HG02973 (cell line): Measurements from ENCODE around the gene SRGAP2.
"Not testable (repeated sequence)": the region's sequence is repeated elsewhere in the genome, so short reads cannot be mapped to it uniquely, and the experiment has no call there.

Source experiments
- ATAC-seq: cut with Tn5 transposase; IDR thresholded peaks from one replicate; pipeline ENCODE4 v1.9.1; 2021; ENCODE audit warnings: moderate library complexity; ENCODE audit not compliant: unreplicated experiment

SRGAP2 gene

GRCh38 chr1:206203364-206204158 is at the start of gene SRGAP2:
Gene SRGAP2 (plus strand): TSS chr1:206203541. CDS start chr1:206205971, 2,430 bp downstream.
- peak; percentile 2 for ATAC-seq

DNA sequence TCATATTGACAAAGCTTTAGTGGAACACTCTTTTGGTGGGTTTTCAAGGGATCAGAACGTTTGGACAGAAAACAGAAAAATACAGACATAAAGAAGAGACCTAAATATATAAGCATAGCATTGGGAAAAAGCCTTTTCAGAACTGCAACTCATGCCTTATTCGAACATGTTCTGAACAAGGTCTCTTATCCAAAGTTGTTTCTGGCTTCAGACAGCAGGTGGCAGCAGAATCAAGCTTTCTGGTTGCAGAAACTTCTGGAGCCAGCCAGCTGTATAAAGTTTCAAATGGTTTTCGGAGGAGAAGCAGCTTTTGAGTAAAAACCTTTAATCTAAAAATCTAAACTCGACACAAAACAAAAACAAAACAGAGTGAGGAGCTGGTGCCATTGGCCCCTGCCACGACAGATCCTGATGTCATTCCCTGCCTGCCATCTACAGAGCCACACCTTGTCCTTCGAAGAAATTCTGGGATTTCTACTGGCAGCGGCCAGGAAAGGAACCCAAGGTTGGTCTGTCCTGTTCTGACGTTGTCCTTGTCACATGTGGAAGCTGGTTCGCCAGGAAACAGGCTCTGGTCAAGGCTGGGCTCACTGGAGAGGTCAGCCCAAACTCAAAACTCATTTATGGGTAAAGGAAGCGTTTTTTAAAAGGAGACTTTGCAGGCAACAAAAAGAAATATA is 35.9 kb upstream of the SRGAP2 start:
- ATAC-seq: not testable (repeated sequence)

GRCh38 chr1:206169794-206170193 is 33.5 kb upstream of the SRGAP2 start:
- not testable (repeated sequence) for ATAC-seq

- ATAC-seq: not testable (repeated sequence)
Observed at GRCh38 chr1:206173110-206173719, 30.1 kb upstream of the SRGAP2 start.

DNA sequence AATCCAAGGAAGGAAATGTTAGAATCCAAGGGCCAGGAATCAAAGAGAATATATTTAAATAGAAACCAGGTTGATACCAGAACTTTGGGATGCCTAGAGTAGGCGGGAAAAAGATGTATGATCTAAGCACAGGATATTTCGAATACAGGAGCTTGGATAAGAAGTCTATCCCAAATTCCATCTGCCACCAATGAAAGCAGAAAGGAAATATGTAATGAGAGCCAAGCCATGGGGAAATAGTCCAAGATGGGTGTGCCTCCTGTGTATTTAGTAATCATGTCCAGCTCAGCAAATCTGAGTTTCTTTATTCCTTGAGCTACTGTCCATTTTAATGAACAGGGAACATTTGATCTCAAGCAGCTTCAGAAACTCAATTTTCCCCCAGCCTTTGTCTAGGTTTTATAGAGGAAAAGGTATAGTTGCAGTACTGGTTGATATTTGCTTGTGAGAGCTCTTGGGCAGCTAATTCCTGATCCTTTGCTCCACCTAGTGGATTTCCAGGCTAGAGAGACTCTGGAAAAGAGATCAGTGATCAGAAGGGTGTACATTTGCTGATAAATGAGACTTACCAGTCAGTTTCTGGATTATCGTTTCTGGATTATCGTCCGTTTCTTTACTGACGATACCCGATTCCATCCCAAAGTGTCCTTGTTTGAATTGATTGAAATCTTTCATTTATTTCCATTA is 29.0 kb upstream of the SRGAP2 start:
- ATAC-seq: not testable (repeated sequence)

DNA sequence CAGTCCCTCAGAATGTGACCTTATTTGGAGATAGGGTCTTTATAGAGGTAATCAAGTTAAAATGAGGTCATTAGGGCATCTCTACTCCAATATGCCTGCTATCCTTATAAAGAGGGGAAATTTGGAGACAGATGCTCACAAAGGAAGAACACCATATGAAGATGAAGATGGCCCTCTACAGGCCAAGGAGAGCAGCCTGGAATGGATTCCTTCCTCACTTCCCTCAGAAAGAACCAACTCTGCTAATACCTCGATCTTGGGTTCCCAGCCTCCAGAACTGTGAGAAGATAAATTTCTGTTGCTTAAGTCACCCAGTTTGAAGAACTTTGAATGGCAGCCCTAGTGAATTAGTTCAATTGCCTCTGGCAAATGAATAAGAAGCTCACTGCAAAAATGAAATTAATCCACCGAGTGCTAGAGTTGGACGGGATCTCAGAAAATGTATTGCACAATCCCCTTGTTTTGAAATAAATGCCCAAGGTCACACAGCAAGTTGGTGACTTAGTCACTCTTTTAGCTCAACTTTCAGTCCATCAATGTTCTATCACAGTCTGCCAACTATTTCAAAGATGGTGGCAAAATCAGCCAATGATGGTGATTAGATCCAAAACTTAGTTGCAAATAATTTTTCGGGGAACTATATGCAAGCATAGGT is 27.8 kb upstream of the SRGAP2 start:
- ATAC-seq: not testable (repeated sequence)

DNA sequence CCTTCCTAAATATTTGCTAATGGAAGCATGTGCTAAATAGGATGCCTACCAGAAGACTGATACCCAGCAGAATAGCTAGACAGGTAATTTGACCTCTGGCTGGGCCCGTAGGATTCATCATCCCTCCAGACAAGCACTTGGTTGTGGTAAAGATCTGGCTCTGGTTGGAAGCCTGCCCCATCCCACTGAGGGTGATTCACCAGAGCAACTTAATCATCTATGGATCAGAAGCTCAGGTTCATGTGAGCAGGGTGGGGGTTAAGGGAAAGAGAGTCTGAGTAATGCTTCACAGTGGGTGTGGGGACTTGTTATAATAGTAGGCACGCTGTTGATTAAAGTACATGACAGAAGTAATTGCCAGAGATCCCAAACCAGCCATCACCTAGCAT is 27.2 kb upstream of the SRGAP2 start:
- ATAC-seq: not testable (repeated sequence)

- not testable (repeated sequence) for ATAC-seq
Observed at GRCh38 chr1:206178061-206178989, 25.0 kb upstream of the SRGAP2 start.

GRCh38 chr1:206179666-206180065 is 23.7 kb upstream of the SRGAP2 start:
- ATAC-seq: not testable (repeated sequence)

GRCh38 chr1:206182368-206183317 is 20.7 kb upstream of the SRGAP2 start:
- not testable (repeated sequence) for ATAC-seq

DNA sequence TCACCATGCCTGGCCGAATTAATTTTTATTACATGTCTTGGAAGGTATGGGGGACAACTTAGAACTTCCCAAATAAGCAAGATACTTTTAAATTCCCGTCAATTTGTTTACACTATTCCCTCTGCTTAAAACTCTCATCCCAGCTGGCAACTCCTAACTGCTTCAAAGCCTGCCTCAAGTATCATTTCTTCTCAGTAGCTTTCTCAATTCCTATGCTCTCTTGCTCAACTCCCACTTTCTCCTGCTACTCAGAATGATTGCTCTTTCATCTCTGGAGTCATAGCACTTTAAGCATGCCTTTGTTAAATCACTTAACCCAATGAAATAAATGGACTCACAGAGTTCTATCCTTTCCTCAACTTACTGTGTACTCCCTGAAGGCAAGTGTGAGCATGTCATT is 19.6 kb upstream of the SRGAP2 start:
- not testable (repeated sequence) for ATAC-seq

- not testable (repeated sequence) for ATAC-seq
Observed at GRCh38 chr1:206185778-206186177, 17.6 kb upstream of the SRGAP2 start.

DNA sequence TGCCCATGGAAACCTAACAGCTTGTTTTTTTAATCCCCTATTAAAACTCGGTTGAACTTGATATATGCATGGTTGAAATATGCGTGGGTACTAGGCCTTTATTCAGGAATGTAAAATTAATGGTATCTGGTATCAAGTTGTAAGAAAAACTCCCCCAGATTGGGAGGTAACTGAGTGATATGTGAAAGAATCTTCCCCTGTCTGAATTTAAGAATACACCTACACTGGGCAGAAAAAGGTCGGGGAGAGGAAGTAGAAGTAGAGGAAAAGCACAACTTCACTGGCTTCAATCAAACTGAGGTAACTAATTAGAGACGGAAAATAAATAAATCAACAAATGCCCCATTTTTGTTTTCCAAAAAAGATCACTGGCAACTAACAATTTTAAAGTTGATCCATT is 16.5 kb upstream of the SRGAP2 start:
- ATAC-seq: not testable (repeated sequence)

DNA sequence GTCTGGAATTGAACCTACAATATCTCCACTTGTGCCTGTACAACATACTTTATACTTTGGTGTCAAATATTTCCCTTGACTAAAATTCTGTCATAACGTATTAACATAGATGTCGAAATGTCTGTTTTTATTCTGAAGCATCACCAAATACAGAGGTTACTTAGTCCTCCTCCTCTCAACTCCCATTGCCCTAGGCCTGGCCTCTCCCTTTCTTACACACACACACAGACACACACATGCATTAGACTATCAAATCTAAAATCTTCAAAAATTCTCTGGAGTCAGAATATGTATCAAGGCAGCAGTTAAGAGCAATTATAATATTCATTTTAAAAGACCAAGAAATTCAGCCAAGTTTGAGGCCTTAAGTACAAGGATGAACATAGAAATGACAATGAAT is 8.2 kb upstream of the SRGAP2 start:
- ATAC-seq: not testable (repeated sequence)

DNA sequence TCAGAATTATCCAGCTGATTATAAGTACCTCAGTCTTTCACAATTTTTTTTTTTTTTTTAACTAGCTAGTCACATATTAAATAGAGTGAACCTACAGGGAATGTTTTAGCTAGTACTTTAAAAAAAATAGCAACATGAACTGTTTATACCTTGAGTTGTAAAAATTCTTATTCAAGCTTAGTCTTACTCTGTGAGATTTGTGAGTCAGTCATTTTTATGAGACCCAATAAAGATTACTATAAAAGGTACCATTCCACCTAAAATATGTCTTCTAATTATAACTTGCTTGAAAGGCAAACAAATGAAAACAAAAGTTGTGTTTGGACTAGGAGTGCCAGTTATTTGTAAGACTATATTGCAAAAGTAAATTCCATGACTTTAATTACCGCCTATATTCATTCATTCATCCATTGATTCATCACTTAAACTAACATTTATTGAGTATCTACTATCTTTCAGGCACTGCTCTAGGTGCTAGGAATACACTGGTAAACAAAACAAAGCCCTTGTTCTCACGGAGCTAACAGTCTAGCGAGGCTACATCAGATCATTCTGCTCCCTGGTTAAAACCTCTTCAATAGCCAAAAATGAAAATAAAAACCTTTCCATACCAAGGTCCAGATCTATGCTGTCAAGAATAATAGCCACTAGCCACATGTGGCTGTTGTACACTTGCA is 6.5 kb upstream of the SRGAP2 start:
- ATAC-seq: not testable (repeated sequence)

- ATAC-seq: peak; percentile 88
Observed at GRCh38 chr1:206202789-206203363, 465 bp upstream of the SRGAP2 start, which contains the start of gene FAM72A. Gene FAM72A (minus strand): TSS chr1:206202839. CDS start chr1:206202025, 814 bp downstream.

- not testable (repeated sequence) for ATAC-seq
Observed at GRCh38 chr1:206204159-206204511, 794 bp downstream of the SRGAP2 start.
